ENCODE data around the gene MYBPC2.

Gene MYBPC2

DNA sequence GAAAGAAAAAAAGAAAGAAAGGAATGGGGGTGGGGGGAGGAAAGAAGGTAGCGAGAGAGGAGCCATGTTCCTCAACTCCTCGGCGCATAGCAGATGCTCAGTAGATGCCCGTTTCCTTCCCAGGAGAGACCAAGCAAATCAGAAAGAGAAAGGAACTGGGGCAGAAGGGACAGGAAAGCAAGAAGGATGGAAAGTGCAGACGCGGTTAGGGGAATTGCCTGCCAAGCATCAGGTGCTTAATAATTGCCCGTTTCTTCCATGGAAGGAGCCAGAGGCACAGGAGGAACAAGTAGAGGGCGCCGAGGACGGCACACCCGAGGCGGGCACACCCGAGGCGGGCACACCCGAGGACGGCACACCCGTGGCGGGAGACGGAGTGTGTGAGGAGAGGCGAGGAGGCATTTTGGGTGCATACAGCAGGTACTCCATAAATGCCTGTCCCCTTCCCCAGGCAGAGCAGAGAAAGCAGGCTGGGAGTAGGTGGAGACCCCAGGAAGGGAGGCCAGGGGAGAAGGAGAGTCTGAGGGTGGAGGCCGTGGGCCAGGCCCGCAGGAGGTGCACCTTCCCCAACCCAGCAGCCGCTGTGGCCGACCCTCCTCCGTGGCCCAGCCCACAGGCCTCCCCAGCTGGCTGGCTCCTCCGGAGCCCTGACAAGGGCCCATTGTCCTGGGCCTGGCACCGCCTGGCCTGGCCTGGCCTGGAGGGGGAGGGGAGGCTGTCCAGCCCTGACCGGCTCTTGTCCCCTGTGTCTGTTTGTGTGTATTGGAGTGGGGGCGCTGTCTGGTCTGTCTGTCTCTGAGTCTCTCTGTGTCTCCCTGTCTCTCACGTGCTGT, 63.7 kb downstream of the MYBPC2 start:
- no peak overlapping the region for H3K4me3 ChIP-seq (replicated peaks; ENCODE audit: low read depth, low read length)
- DNase-seq (ENCODE audit: low read depth): no peak
- TF ChIP-seq, protein P1, sequence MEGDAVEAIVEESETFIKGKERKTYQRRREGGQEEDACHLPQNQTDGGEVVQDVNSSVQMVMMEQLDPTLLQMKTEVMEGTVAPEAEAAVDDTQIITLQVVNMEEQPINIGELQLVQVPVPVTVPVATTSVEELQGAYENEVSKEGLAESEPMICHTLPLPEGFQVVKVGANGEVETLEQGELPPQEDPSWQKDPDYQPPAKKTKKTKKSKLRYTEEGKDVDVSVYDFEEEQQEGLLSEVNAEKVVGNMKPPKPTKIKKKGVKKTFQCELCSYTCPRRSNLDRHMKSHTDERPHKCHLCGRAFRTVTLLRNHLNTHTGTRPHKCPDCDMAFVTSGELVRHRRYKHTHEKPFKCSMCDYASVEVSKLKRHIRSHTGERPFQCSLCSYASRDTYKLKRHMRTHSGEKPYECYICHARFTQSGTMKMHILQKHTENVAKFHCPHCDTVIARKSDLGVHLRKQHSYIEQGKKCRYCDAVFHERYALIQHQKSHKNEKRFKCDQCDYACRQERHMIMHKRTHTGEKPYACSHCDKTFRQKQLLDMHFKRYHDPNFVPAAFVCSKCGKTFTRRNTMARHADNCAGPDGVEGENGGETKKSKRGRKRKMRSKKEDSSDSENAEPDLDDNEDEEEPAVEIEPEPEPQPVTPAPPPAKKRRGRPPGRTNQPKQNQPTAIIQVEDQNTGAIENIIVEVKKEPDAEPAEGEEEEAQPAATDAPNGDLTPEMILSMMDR (IDR thresholded peaks at IDR 0.05; ENCODE audit: low read length, missing control alignments): no peak

DNA sequence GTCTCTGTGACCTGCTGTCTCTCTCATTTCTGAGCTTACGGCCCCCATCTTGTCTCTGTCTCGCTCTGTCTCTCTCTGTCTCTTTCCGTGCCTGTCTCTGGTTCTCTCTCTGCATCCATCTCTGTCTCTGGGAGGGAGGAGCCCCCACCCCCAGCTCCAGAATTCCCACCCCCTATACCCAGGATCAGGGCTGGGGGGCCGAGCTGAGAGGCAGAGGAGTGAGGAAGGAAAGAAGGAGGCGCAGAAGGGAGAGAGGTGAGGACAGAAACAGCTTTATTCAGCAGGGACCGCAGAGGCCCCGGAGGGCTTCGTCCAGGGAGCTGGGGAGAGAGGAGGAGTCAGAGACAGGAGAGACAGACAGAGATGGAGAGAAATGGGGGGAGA, 64.3 kb downstream of the MYBPC2 start:
- H3K4me3 ChIP-seq (replicated peaks; ENCODE audit: low read depth, low read length): no peak overlapping the region
- TF ChIP-seq, protein P1 (IDR thresholded peaks at IDR 0.05; ENCODE audit: low read length, missing control alignments): no peak
- DNase-seq (ENCODE audit: low read depth): no peak

GRCh38 chr19:50498219-50499056, 65.7 kb downstream of the MYBPC2 start:
- DNase-seq (ENCODE audit: low read depth): no peak
- no peak overlapping the region for H3K4me3 ChIP-seq (replicated peaks; ENCODE audit: low read depth, low read length)
- TF ChIP-seq, protein P1 (IDR thresholded peaks at IDR 0.05; ENCODE audit: low read length, missing control alignments): no peak

GRCh38 chr19:50500060-50500752, 67.5 kb downstream of the MYBPC2 start:
- no peak overlapping the region for H3K4me3 ChIP-seq (replicated peaks; ENCODE audit: low read depth, low read length)
- TF ChIP-seq, protein P1 (IDR thresholded peaks at IDR 0.05; ENCODE audit: low read length, missing control alignments): peak; percentile 2
- DNase-seq (ENCODE audit: low read depth): no peak

GRCh38 chr19:50500753-50501151, 68.1 kb downstream of the MYBPC2 start:
- no peak overlapping the region for H3K4me3 ChIP-seq (replicated peaks; ENCODE audit: low read depth, low read length)
- no peak for DNase-seq (ENCODE audit: low read depth)
- TF ChIP-seq, protein P1 (IDR thresholded peaks at IDR 0.05; ENCODE audit: low read length, missing control alignments): no peak

- no peak for DNase-seq (ENCODE audit: low read depth)
- H3K4me3 ChIP-seq (replicated peaks; ENCODE audit: low read depth, low read length): no peak overlapping the region
- TF ChIP-seq, protein P1 (IDR thresholded peaks at IDR 0.05; ENCODE audit: low read length, missing control alignments): no peak
Measured at GRCh38 chr19:50501186-50501567, 68.5 kb downstream of the MYBPC2 start.
